ENCODE results near the gene KL. TPM values are rescaled to one million over a fixed set of nuclear protein-coding genes. Genes with fewer than 3 reads are reported as not detected.

KL gene
- polyA plus RNA-seq, 1 of the 3 experiments (the other 2 are of a cell fraction), result 0.02 TPM

DNA sequence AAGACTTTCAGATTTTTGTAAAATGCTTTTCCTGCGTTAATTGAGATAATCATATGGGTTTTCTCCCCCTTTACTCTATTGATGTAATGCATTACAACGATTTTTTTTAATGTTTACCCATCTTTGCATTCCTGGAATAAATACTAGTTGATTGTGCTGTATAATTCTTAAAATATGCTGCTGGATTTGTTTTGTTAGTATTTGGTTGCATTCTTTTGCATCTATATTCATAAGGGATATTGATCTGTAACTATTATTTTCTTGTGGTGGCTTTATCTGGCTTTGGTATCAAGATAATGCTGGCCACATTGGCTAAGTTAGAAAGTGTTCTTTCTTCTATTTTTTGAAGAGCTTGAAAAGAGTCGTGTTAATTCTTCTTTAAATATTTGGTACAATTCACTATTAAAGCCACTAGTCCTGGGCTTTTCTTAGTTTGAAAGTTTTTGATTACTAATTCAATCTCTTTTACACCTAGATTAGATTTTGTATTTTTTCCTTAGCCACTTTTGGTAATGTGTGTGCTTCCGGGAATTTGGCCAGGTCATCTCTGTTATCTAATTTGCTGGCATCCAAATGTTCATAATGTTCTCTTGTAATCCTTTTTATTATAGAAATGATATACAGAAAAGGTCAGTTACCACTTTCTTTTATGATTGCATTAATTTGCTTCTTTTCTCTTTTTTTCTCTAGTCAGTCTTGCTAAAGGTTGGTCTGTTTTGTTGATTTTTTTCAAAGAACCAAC is 29.8 kb downstream of the KL start:
- WGBS (ENCODE audit: low lambda C conversion rate), result 40% methylated on average over 4 of the region's 4 CpGs
- ChIA-PET POLR2A (no interaction called here), CTCF (interaction anchor here (1.0 to 1.1 kb wide), 2 partner anchors 11 to 458 kb away, joined by 3 read pairs; no protein-coding TSS in a partner anchor)
- H4K20me1 ChIP-seq (ENCODE audit: insufficient read depth), result no peaks in the 10 kb centered on the region
- peaks cover 4% of the 10 kb centered on the region for H3F3A ChIP-seq (replicated peaks; ENCODE audit: insufficient read depth)
- no peak overlapping the region for H3K4me3 ChIP-seq (ENCODE audit: low read depth in 2 of 2, low read length in 1 of 2)
- no peaks in the 10 kb centered on the region for H3K9me2 ChIP-seq
- H3K27me3 ChIP-seq (ENCODE audit: insufficient read depth), result no peaks in the 10 kb centered on the region
- H3K9ac ChIP-seq, result no peak overlapping the region
- no peaks in the 10 kb centered on the region for H3K36me3 ChIP-seq (replicated peaks in 1 of 2; ENCODE audit: control insufficient read depth in 1 of 2, insufficient read depth in 2 of 2, low read length in 1 of 2)
- no peaks in the 10 kb centered on the region; a peak in 1 of 4 replicates for H3K4me1 ChIP-seq (ENCODE audit: control insufficient read depth in 1 of 2, insufficient read depth in 2 of 2, low read depth in 1 of 2, low read length in 1 of 2)
- no peak overlapping the region for H2AFZ ChIP-seq (ENCODE audit: low read depth)
- H3K4me2 ChIP-seq, result no peak overlapping the region
- TF ChIP-seq YY1 (IDR thresholded peaks at IDR 0.05; ENCODE audit: low read depth), result no peak
- TF ChIP-seq GATA2 (CRISPR knock-in tag; IDR thresholded peaks at IDR 0.05), result 0 out of 2 replicates have a peak, but pooled peaks have one; percentile 7
- H3K79me2 ChIP-seq (ENCODE audit: insufficient read depth), result no peaks in the 10 kb centered on the region
- H3K27ac ChIP-seq (ENCODE audit: low read depth in 2 of 2, low read length in 1 of 2), result no peak overlapping the region
- DNase-seq, result no peak
- H3K9me3 ChIP-seq, result no peaks in the 10 kb centered on the region

DNA sequence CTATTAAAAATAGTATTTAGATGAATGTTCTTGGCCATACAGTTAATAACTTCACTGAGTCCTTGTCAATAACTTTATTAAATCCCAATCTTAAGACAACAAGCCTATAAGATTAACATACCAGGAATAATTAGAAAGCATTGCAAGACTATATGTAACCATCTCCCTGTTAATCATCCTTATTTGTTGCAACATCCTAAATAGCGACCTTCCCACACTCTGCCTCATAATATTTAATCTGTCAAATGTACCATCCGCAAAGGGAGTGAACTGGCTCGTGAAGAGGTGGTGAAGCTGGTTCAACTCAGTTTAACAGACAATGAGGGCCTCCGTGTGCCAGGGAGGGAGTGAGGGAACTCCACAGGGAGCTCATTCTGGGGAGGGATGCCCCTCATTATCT is 33.9 kb downstream of the KL start:
- Histone ChIP-seq H3K36me3 (replicated peaks in 1 of 2; ENCODE audit: control insufficient read depth in 1 of 2, insufficient read depth in 2 of 2, low read length in 1 of 2) (no peaks in the 10 kb centered on the region), H2AFZ (ENCODE audit: low read depth) (no peak overlapping the region), H3K9ac (no peak overlapping the region), H3K9me3 (no peaks in the 10 kb centered on the region), H3K79me2 (ENCODE audit: insufficient read depth) (no peaks in the 10 kb centered on the region), H3K27ac (ENCODE audit: low read depth in 2 of 2, low read length in 1 of 2) (no peak overlapping the region), H3K27me3 (ENCODE audit: insufficient read depth) (no peaks in the 10 kb centered on the region), H4K20me1 (ENCODE audit: insufficient read depth) (no peaks in the 10 kb centered on the region), H3K4me2 (no peak overlapping the region), H3K4me1 (ENCODE audit: control insufficient read depth in 1 of 2, insufficient read depth in 2 of 2, low read depth in 1 of 2, low read length in 1 of 2) (no peaks in the 10 kb centered on the region; a peak in 1 of 4 replicates), H3K9me2 (no peaks in the 10 kb centered on the region), H3F3A (replicated peaks; ENCODE audit: insufficient read depth) (no peaks in the 10 kb centered on the region), H3K4me3 (ENCODE audit: low read depth in 2 of 2, low read length in 1 of 2) (no peak overlapping the region)
- POLR2A ChIA-PET, result no interaction called here
- 21% methylated on average over 4 of the region's 4 CpGs for WGBS (ENCODE audit: low lambda C conversion rate)
- TF ChIP-seq RFX5 (IDR thresholded peaks at IDR 0.05; ENCODE audit: low read length) (no peak), CHD2 (IDR thresholded peaks at IDR 0.05; ENCODE audit: low read length, partially characterized antibody) (no peak)
- CTCF ChIA-PET, result no interaction called here
- DNase-seq, result no peak

DNA sequence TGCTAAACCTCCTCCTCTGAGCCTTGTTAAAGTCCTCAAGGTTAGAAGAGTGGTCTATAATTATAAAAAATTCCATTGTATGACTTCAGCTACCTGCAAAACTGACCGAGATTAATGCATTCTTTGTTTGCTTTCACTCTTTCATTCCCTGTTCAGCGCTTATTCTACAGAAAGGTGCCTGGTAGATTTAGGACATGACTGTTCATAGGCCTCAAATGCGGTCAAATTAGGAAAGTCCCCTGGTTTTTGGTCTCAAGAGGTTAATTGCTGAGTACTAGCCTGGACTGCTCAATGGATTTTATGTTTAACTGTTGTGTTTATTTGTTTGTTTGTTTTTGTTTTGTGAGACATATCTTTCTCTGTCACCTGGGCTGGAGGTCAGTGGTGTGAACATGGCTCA is 35.4 kb downstream of the KL start:
- no peaks in the 10 kb centered on the region for H4K20me1 ChIP-seq (ENCODE audit: insufficient read depth)
- no peaks in the 10 kb centered on the region for H3K27me3 ChIP-seq (ENCODE audit: insufficient read depth)
- WGBS (ENCODE audit: low lambda C conversion rate), result 76% methylated on average over 3 of the region's 3 CpGs
- H3F3A ChIP-seq (replicated peaks; ENCODE audit: insufficient read depth), result no peaks in the 10 kb centered on the region
- H3K4me2 ChIP-seq, result no peak overlapping the region
- H3K9me3 ChIP-seq, result no peaks in the 10 kb centered on the region
- CTCF ChIA-PET, result no interaction called here
- no peaks in the 10 kb centered on the region; a peak in 1 of 4 replicates for H3K4me1 ChIP-seq (ENCODE audit: control insufficient read depth in 1 of 2, insufficient read depth in 2 of 2, low read depth in 1 of 2, low read length in 1 of 2)
- DNase-seq, result no peak
- POLR2A ChIA-PET, result no interaction called here
- H3K27ac ChIP-seq (ENCODE audit: low read depth in 2 of 2, low read length in 1 of 2), result no peak overlapping the region
- no peaks in the 10 kb centered on the region for H3K9me2 ChIP-seq
- H3K9ac ChIP-seq, result no peak overlapping the region
- no peak overlapping the region for H3K4me3 ChIP-seq (ENCODE audit: low read depth in 2 of 2, low read length in 1 of 2)
- H3K36me3 ChIP-seq (replicated peaks in 1 of 2; ENCODE audit: control insufficient read depth in 1 of 2, insufficient read depth in 2 of 2, low read length in 1 of 2), result no peaks in the 10 kb centered on the region
- no peaks in the 10 kb centered on the region for H3K79me2 ChIP-seq (ENCODE audit: insufficient read depth)
- H2AFZ ChIP-seq (ENCODE audit: low read depth), result no peak overlapping the region
- TF ChIP-seq IRF3 (IDR thresholded peaks at IDR 0.05; ENCODE audit: low read depth, low read length) (no peak), JUND (IDR thresholded peaks at IDR 0.05) (no peak), PBX3 (IDR thresholded peaks at IDR 0.05) (no peak), RCOR1 (IDR thresholded peaks at IDR 0.05; ENCODE audit: low read length) (no peak), USF2 (IDR thresholded peaks at IDR 0.05; ENCODE audit: borderline replicate concordance, low read depth, low read length) (no peak), FOXJ3 (CRISPR knock-in tag; IDR thresholded peaks at IDR 0.05) (no peak), RAD21 (IDR thresholded peaks at IDR 0.05; ENCODE audit: low read length) (no peak), NRF1 (IDR thresholded peaks at IDR 0.05; ENCODE audit: low read depth, low read length) (no peak), YY1 (IDR thresholded peaks at IDR 0.05; ENCODE audit: low read depth) (no peak), ELF1 (IDR thresholded peaks at IDR 0.05) (no peak), POLR2AphosphoS5 (IDR thresholded peaks at IDR 0.05; ENCODE audit: low read depth, low read length) (no peak), MEF2A (IDR thresholded peaks at IDR 0.05; ENCODE audit: borderline replicate concordance, low read depth) (no peak), TEAD4 (IDR thresholded peaks at IDR 0.05; ENCODE audit: borderline replicate concordance, insufficient read depth) (no peak), EP300 (IDR thresholded peaks at IDR 0.05; ENCODE audit: borderline replicate concordance in 1 of 2, low read depth in 1 of 2, low read length in 1 of 2) (no peak), TCF12 (IDR thresholded peaks at IDR 0.05) (no peak)
- TF ChIP-seq, protein P1, sequence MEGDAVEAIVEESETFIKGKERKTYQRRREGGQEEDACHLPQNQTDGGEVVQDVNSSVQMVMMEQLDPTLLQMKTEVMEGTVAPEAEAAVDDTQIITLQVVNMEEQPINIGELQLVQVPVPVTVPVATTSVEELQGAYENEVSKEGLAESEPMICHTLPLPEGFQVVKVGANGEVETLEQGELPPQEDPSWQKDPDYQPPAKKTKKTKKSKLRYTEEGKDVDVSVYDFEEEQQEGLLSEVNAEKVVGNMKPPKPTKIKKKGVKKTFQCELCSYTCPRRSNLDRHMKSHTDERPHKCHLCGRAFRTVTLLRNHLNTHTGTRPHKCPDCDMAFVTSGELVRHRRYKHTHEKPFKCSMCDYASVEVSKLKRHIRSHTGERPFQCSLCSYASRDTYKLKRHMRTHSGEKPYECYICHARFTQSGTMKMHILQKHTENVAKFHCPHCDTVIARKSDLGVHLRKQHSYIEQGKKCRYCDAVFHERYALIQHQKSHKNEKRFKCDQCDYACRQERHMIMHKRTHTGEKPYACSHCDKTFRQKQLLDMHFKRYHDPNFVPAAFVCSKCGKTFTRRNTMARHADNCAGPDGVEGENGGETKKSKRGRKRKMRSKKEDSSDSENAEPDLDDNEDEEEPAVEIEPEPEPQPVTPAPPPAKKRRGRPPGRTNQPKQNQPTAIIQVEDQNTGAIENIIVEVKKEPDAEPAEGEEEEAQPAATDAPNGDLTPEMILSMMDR (IDR thresholded peaks at IDR 0.05), result no peak

Measured in SK-N-SH (cell line).